ENCODE results near the gene CC2D1B.

CC2D1B gene

GRCh38 chr1:52402860-52403240 is 36.8 kb upstream of the CC2D1B start:
- TF ChIP-seq, protein P1, sequence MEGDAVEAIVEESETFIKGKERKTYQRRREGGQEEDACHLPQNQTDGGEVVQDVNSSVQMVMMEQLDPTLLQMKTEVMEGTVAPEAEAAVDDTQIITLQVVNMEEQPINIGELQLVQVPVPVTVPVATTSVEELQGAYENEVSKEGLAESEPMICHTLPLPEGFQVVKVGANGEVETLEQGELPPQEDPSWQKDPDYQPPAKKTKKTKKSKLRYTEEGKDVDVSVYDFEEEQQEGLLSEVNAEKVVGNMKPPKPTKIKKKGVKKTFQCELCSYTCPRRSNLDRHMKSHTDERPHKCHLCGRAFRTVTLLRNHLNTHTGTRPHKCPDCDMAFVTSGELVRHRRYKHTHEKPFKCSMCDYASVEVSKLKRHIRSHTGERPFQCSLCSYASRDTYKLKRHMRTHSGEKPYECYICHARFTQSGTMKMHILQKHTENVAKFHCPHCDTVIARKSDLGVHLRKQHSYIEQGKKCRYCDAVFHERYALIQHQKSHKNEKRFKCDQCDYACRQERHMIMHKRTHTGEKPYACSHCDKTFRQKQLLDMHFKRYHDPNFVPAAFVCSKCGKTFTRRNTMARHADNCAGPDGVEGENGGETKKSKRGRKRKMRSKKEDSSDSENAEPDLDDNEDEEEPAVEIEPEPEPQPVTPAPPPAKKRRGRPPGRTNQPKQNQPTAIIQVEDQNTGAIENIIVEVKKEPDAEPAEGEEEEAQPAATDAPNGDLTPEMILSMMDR (IDR thresholded peaks at IDR 0.05) = no peak

GRCh38 chr1:52400131-52400530 is 34.1 kb upstream of the CC2D1B start:
- TF ChIP-seq, protein P1 (IDR thresholded peaks at IDR 0.05) = no peak

GRCh38 chr1:52399629-52400028 is 33.6 kb upstream of the CC2D1B start:
- TF ChIP-seq, protein P1 (IDR thresholded peaks at IDR 0.05) = no peak

DNA sequence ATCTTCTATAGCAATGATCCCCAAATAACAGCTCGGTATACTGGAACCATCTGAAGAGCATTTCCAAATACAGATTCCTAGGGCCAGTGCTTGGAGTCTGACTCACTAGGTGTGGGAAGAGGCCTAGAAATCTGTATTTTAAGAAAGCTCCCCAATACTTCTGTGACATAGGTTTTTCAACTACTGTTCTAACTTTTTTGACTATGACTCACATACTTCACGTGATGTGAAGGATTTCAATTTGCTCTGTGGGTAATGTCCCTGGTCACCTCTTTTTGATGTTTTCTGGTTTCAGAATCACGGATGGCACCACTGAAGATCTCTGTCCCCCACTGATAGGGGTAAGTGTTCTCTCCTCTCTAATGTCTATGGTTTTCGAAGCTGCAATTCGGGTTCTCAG is 27.2 kb upstream of the CC2D1B start:
- TF ChIP-seq, protein P1 (IDR thresholded peaks at IDR 0.05) = no peak

DNA sequence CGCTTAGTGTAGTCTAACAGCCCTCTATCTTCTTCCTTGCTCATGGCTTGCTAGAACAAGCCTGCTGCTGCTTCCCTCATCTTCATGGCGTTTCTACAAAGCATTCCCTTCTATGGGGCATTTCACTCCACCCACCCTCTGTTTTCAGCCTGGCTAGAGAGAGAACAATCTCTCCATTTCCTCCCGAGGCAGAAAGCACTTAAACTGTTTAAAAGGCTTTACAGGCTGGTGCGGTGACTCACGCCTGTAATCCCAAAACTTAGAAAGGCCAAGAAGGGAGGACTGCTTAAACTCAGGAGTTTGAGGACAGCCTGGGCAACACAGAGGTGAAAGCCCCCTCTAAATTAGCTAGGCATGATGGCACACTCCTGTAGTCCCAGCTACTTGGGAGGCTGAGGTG is 20.5 kb upstream of the CC2D1B start:
- TF ChIP-seq, protein P1 (IDR thresholded peaks at IDR 0.05) = no peak

GRCh38 chr1:52385376-52385775 is 19.4 kb upstream of the CC2D1B start:
- TF ChIP-seq, protein P1 (IDR thresholded peaks at IDR 0.05) = no peak

DNA sequence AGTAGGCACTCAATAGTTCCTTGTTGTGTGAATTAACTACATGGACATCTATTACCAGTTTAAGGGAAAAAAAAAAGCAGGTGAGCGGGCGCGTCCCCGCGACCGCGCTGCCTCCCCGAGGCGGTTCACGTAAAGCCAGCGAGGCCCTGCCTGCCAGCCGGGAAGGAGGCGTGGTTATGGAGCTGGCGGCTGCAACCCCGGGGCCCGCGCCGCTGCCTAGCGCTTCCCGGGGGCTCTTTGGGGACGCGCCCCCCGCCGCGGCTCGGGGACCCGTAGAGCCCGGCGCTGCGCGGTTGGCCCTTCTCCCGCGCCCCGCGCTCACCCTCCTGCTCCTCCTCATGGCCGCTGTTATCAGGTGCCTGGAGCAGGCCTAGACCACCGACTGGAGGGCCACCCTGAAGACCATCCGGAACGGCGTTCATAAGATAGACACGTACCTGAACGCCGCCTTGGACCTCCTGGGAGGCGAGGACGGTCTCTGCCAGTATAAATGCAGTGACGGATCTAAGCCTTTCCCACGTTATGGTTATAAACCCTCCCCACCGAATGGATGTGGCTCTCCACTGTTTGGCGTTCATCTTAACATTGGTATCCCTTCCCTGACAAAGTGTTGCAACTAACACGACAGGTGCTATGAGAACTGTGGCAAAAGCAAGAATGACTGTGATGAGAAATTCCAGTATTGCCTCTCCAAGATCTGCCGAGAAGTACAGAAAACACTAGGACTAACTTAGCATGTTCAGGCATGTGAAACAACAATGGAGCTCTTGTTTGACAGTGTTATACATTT is 2.6 kb upstream of the CC2D1B start:
- TF ChIP-seq, protein P1 (IDR thresholded peaks at IDR 0.05) = peak; percentile 36; the same call in 1 of the 2 replicates

Data from LNCAP (cell line).